ENCODE results near the gene LRRK2. TPM values are rescaled to one million over a fixed set of nuclear protein-coding genes. Genes with fewer than 3 reads are reported as not detected.

The LRRK2 gene
- total RNA-seq, 6 experiments from 2014 or later: 0.28 to 1.6 (median 1.2) TPM

DNA sequence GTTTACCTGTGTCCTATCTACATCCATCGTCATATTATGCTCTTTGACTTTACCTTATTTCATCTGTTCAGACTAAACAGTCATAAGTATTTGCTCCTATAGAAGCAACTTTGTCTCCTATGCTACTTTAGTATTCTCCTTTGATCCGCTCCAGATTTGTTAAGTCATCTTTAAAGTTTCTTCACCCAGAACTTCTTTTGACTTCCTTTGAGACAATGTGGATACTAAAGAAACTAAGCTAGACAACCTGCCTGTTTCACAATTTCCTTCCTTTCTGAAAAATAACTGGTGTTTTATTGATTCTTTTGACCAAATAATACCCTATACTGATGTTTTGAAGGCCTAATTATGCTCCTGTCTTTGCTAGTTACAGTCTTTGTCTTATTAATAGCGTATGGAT is 30.0 kb upstream of the LRRK2 start:
- DNase-seq: no peak
- no peak overlapping the region for H3K27ac Mint-ChIP-seq
- H3K4me3 Mint-ChIP-seq: no peak overlapping the region
- no peaks in the 10 kb centered on the region for H3K27me3 Mint-ChIP-seq (ENCODE audit: insufficient read depth)
- H3K4me1 Mint-ChIP-seq (ENCODE audit: low read depth): no peaks in the 10 kb centered on the region
- TF ChIP-seq, protein P1, sequence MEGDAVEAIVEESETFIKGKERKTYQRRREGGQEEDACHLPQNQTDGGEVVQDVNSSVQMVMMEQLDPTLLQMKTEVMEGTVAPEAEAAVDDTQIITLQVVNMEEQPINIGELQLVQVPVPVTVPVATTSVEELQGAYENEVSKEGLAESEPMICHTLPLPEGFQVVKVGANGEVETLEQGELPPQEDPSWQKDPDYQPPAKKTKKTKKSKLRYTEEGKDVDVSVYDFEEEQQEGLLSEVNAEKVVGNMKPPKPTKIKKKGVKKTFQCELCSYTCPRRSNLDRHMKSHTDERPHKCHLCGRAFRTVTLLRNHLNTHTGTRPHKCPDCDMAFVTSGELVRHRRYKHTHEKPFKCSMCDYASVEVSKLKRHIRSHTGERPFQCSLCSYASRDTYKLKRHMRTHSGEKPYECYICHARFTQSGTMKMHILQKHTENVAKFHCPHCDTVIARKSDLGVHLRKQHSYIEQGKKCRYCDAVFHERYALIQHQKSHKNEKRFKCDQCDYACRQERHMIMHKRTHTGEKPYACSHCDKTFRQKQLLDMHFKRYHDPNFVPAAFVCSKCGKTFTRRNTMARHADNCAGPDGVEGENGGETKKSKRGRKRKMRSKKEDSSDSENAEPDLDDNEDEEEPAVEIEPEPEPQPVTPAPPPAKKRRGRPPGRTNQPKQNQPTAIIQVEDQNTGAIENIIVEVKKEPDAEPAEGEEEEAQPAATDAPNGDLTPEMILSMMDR (IDR thresholded peaks at IDR 0.05): no peak
- no peaks in the 10 kb centered on the region for H3K9me3 Mint-ChIP-seq
- no peaks in the 10 kb centered on the region for H3K36me3 Mint-ChIP-seq (ENCODE audit: low read depth)

DNA sequence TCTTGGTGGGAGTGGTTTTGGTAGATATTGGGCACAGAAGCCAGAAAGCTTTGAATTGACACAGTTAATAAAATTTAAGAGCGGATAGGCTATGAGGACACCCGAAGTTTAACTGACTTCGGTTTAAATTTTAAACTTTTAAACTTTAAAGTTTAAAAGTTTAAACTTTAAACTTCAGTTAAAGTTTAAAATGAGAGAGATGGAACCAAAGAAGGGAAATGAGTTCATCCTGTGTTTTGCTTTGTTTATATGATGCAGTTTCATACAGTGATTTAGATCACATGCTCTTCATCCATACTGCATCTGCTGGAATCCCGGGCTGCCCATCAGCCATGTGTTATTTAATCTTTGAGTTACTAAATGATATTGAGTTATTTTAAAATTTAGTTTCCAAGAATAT is 27.2 kb upstream of the LRRK2 start:
- TF ChIP-seq, protein P1 (IDR thresholded peaks at IDR 0.05): no peak
- no peak overlapping the region for H3K27ac Mint-ChIP-seq
- no peaks in the 10 kb centered on the region for H3K36me3 Mint-ChIP-seq (ENCODE audit: low read depth)
- H3K4me3 Mint-ChIP-seq: no peak overlapping the region
- DNase-seq: no peak
- H3K4me1 Mint-ChIP-seq (ENCODE audit: low read depth): no peaks in the 10 kb centered on the region
- H3K9me3 Mint-ChIP-seq: no peaks in the 10 kb centered on the region
- no peaks in the 10 kb centered on the region for H3K27me3 Mint-ChIP-seq (ENCODE audit: insufficient read depth)

DNA sequence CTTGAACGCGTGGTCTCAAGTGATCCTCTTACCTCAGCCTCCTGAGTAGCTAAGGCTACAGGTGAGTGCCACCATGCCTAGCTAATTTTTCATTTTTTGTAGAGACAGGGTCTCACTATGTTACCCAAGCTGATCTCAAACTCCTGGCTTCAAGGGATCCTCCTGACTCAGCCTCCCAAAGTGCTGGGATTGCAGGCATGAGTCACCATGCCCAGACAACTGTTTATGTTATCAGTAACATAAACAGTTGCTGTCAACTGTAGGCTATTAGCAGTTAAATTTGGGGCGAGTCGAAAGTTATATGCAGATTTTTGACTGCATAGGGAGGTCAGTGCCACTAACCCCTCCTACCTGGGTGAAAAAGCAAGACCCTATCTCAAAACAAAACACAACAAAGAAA is 26.2 kb upstream of the LRRK2 start:
- Mint-ChIP-seq H3K4me3 (no peak overlapping the region), H3K9me3 (no peaks in the 10 kb centered on the region), H3K27ac (no peak overlapping the region), H3K36me3 (ENCODE audit: low read depth) (no peaks in the 10 kb centered on the region), H3K27me3 (ENCODE audit: insufficient read depth) (no peaks in the 10 kb centered on the region; the same call in 1 of the 2 replicates), H3K4me1 (ENCODE audit: low read depth) (no peaks in the 10 kb centered on the region)
- TF ChIP-seq, protein P1 (IDR thresholded peaks at IDR 0.05): no peak
- no peak for DNase-seq

DNA sequence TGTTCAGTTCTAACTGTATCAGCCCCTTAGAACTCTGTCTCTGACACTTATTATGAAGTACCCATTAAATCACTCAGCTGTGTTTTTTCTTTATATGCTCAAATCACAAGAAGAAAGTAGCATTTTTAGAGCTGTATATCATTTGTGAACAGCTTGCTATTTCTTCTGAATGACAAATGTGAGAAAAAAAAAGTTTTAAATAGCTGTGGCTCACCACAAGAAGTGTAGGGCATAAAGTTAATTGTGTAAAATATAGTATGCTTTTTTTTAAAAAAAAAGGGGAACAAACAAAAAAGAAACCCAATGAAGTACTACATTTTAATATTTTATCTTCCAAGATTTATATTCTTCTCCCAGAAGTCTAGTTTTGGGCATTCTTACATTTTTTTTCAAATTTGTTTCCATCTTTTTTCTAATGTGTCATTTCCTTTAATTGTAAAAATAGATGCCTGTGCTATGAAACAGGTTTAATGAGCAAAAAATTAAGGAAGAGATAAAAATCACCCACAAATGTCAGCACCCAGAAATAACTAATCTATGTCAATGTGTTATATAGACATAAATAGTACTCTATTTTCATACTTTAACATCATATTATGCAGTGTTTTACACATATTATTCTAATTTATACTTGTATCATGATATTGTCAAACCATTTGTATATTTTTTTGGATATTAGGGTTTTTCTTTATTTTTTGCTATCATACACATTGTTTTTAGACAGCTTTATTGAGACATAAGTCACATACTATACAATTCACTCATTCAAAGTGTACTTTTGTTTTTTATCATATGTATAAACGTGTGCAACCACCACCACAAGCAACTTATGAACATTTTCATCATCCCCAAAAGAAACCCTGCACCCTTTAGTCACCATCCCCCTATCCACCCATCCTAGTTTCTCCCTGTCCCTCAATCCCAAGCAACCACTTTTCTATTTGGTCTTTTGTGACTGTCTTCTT is 22.4 kb upstream of the LRRK2 start:
- Mint-ChIP-seq H3K27ac (no peak overlapping the region), H3K27me3 (ENCODE audit: insufficient read depth) (no peaks in the 10 kb centered on the region; the same call in 1 of the 2 replicates), H3K36me3 (ENCODE audit: low read depth) (no peaks in the 10 kb centered on the region), H3K9me3 (no peaks in the 10 kb centered on the region; the same call in 1 of the 2 replicates), H3K4me1 (ENCODE audit: low read depth) (no peaks in the 10 kb centered on the region), H3K4me3 (no peak overlapping the region)
- TF ChIP-seq, protein P1 (IDR thresholded peaks at IDR 0.05): no peak
- DNase-seq: no peak

DNA sequence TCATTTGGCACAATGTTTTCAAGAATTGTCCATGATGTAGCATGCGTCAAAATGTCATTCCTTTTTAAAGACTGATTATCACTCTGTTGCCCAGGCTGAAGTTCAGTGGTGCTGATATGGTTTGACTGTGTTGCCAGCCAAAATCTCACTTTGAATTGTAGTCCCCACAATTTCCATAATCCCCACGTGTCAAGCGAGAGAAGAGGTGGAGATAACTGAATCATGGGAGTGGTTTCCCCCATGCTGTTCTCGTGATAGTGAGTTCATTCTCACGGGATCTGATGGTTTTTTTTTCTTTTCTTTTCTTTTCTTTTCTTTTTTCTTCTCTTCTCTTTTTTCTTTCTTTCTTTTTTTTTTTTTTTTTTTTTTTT is 21.8 kb upstream of the LRRK2 start:
- Mint-ChIP-seq H3K4me1 (ENCODE audit: low read depth) (no peaks in the 10 kb centered on the region), H3K4me3 (no peak overlapping the region), H3K9me3 (no peaks in the 10 kb centered on the region; the same call in 1 of the 2 replicates), H3K27ac (no peak overlapping the region), H3K27me3 (ENCODE audit: insufficient read depth) (no peaks in the 10 kb centered on the region; the same call in 1 of the 2 replicates), H3K36me3 (ENCODE audit: low read depth) (no peaks in the 10 kb centered on the region)
- DNase-seq: no peak
- TF ChIP-seq, protein P1 (IDR thresholded peaks at IDR 0.05): no peak
